KOPT-K1 (cell line): ENCODE data around the gene DLL4.

Experiments used
- H3K27ac ChIP-seq: fragments of 200-600 bp; sonication (generic); 2 replicates; pipeline ENCODE4 v1.5.1; 2016; ENCODE audit warnings: antibody characterized with exemption, mild to moderate bottlenecking, low read depth, low read length; ENCODE audit not compliant: poor library complexity, severe bottlenecking
- H3K36me3 ChIP-seq: fragments of 200-600 bp; sonication (generic); 2 replicates; pipeline ENCODE4 v1.5.1; 2017; ENCODE audit warnings: antibody characterized with exemption, mild to moderate bottlenecking, low read length, moderate library complexity; ENCODE audit not compliant: insufficient read depth
- H3K9me3 ChIP-seq: fragments of 200-600 bp; sonication (generic); 2 replicates; pipeline ENCODE4 v1.5.1; 2017; ENCODE audit warnings: antibody characterized with exemption, low read length, mild to moderate bottlenecking; ENCODE audit not compliant: insufficient read depth, poor library complexity, severe bottlenecking

DLL4 gene

GRCh38 chr15:40968290-40969085 lies 39.3 kb downstream of the DLL4 start:
- Histone ChIP-seq H3K9me3 (no peaks in the 10 kb centered on the region), H3K36me3 (no peaks in the 10 kb centered on the region), H3K27ac (no peak overlapping the region)

- H3K36me3 ChIP-seq = no peaks in the 10 kb centered on the region
- no peak overlapping the region for H3K27ac ChIP-seq
- no peaks in the 10 kb centered on the region for H3K9me3 ChIP-seq
Observed at GRCh38 chr15:40969363-40969762, 40.2 kb downstream of the DLL4 start.

- no peaks in the 10 kb centered on the region for H3K9me3 ChIP-seq
- H3K36me3 ChIP-seq = peaks cover 43% of the 10 kb centered on the region
- H3K27ac ChIP-seq = no peak overlapping the region
Observed at GRCh38 chr15:40974879-40975278, 45.7 kb downstream of the DLL4 start.

- Histone ChIP-seq H3K27ac (no peak overlapping the region), H3K36me3 (peaks cover 63% of the 10 kb centered on the region), H3K9me3 (no peaks in the 10 kb centered on the region)
Observed at GRCh38 chr15:40976819-40977218, 47.7 kb downstream of the DLL4 start.

- Histone ChIP-seq H3K27ac (no peak overlapping the region), H3K9me3 (no peaks in the 10 kb centered on the region), H3K36me3 (peaks cover 76% of the 10 kb centered on the region)
Observed at GRCh38 chr15:40978141-40978540, 49.0 kb downstream of the DLL4 start.

- Histone ChIP-seq H3K36me3 (peaks cover 80% of the 10 kb centered on the region), H3K9me3 (no peaks in the 10 kb centered on the region), H3K27ac (no peak overlapping the region)
Observed at GRCh38 chr15:40978562-40978961, 49.4 kb downstream of the DLL4 start.

- no peak overlapping the region for H3K27ac ChIP-seq
- H3K36me3 ChIP-seq = peaks cover 100% of the 10 kb centered on the region
- H3K9me3 ChIP-seq = no peaks in the 10 kb centered on the region
Observed at GRCh38 chr15:40981186-40981585, 52.0 kb downstream of the DLL4 start.

- Histone ChIP-seq H3K9me3 (no peaks in the 10 kb centered on the region), H3K27ac (no peak overlapping the region), H3K36me3 (peaks cover 100% of the 10 kb centered on the region)
Observed at GRCh38 chr15:40982855-40983254, 53.7 kb downstream of the DLL4 start.

GRCh38 chr15:40984406-40984805 lies 55.3 kb downstream of the DLL4 start:
- H3K27ac ChIP-seq = no peak overlapping the region
- no peaks in the 10 kb centered on the region for H3K9me3 ChIP-seq
- H3K36me3 ChIP-seq = peaks cover 100% of the 10 kb centered on the region

- H3K9me3 ChIP-seq = no peaks in the 10 kb centered on the region
- peaks cover 100% of the 10 kb centered on the region for H3K36me3 ChIP-seq
- no peak overlapping the region for H3K27ac ChIP-seq
Observed at GRCh38 chr15:40984964-40985363, 55.8 kb downstream of the DLL4 start.

- Histone ChIP-seq H3K36me3 (peaks cover 100% of the 10 kb centered on the region), H3K9me3 (no peaks in the 10 kb centered on the region), H3K27ac (no peak overlapping the region)
Observed at GRCh38 chr15:40985541-40986330, 56.6 kb downstream of the DLL4 start.

GRCh38 chr15:40986820-40987219 lies 57.7 kb downstream of the DLL4 start:
- H3K9me3 ChIP-seq = no peaks in the 10 kb centered on the region
- no peak overlapping the region for H3K27ac ChIP-seq
- peaks cover 100% of the 10 kb centered on the region for H3K36me3 ChIP-seq

GRCh38 chr15:40988156-40988555 lies 59.0 kb downstream of the DLL4 start:
- no peak overlapping the region for H3K27ac ChIP-seq
- peaks cover 100% of the 10 kb centered on the region for H3K36me3 ChIP-seq
- no peaks in the 10 kb centered on the region for H3K9me3 ChIP-seq
